CMK (cell line): ENCODE data around the gene FAM234A.

Source experiments
- DNase-seq: peaks from one replicate; pipeline ENCODE4 v3.0.0-alpha.2; 2010; ENCODE audit warnings: low read depth

FAM234A gene

DNA sequence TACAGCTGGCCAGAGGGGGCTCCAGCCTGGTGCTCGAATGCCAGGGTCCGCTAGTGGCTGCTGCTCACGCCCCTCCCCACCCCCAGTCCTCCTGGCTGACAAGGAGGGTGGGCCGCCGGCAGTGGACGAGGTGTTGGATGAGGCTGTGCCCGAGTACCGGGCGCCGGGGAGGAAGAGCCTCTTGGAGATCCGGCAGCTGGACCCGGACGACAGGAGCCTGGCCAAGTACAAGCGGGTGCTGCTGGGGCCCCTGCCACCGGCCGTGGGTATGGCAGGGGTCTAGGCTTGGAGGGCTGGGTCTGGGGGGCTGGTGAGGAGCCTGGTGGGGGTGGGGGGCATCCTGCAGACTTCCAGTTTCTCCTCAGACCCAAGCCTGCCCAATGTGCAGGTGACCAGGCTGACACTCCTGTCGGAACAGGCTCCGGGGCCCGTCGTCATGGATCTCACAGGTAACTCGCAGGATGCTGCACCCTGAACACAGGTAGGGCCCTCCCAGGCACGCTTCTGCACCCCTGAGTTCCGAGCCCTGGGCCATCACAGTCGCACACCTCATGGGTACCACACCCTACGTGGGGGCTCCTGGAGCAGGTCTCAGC, 47.1 kb downstream of the FAM234A start:
- DNase-seq: no peak

DNA sequence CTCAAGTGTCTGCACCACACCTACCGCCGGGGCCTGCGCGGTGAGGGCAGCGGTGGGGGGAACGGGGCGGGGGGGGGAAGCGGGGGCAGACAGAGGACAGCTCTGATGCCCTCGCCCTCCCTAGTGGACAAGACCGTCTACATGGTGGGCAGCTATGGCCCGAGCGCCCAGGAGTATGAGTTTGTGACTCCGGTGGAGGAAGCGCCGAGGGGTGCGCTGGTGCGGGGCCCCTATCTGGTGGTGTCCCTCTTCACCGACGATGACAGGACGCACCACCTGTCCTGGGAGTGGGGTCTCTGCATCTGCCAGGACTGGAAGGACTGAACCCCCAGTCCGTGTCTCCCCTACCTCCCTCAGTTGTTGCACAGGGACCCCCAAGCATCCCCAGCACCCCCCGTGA, 47.9 kb downstream of the FAM234A start:
- DNase-seq: no peak

DNA sequence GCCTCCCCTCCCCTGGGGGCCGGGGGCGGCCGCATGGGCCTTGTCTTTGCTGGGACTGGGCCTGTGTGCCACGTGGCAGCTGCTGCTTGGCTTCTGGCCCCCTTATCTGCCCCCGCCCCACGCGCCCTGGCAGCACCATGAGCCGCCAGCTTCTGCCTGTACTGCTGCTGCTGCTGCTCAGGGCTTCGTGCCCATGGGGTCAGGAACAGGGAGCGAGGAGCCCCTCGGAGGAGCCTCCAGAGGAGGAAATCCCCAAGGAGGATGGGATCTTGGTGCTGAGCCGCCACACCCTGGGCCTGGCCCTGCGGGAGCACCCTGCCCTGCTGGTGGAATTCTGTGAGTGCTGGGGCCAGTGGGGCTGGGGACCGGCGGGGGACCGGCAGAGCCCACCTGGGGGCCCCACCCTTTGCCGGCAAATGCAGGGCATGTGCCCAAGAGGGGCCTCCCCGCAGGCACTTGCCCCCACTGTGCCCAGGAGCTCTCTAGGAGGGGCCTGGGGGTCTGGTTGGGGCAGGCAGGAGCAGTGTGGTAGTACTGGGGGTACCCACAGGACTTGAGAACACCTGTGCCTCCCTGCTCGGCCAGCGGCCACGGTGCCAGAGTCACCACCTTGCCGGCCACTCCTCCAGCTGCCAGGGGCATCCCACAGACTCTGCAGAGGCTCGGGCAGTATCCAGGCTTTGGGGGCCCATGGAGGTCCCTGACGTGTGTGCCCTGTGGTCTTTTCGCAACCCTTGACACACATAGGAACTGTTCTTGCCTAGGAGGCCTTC, 48.6 kb downstream of the FAM234A start, which contains the start of gene PDIA2:
Gene PDIA2, plus strand, starts transcription at position 132 of the 773 bp plus-strand sequence. Its CDS starts 6 bp downstream, at position 138.
- no peak for DNase-seq

DNA sequence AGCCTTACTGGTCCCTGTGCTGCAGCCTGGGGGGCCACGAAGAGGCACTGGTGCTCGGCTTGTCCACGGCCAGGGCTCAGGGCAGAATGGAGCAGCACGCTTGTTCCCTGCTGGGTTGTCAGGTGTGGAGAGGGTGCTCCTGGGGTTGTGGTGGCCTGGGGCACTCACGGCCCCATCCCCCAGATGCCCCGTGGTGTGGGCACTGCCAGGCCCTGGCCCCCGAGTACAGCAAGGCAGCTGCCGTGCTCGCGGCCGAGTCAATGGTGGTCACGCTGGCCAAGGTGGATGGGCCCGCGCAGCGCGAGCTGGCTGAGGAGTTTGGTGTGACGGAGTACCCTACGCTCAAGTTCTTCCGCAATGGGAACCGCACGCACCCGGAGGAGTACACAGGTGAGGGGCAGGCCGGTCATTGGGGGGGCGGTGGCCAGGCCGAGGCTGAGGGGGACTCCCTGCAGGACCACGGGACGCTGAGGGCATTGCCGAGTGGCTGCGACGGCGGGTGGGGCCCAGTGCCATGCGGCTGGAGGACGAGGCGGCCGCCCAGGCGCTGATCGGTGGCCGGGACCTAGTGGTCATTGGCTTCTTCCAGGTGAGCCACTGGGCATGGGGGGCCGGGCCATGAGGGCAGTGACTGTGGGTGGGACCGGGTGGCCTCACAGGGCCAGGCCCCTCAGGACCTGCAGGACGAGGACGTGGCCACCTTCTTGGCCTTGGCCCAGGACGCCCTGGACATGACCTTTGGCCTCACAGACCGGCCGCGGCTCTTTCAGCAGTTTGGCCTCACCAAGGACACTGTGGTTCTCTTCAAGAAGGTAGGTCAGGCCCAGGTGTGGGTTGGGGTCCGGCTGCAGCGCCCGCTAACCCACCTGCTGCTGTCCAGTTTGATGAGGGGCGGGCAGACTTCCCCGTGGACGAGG, 49.8 kb downstream of the FAM234A start:
- DNase-seq: no peak

DNA sequence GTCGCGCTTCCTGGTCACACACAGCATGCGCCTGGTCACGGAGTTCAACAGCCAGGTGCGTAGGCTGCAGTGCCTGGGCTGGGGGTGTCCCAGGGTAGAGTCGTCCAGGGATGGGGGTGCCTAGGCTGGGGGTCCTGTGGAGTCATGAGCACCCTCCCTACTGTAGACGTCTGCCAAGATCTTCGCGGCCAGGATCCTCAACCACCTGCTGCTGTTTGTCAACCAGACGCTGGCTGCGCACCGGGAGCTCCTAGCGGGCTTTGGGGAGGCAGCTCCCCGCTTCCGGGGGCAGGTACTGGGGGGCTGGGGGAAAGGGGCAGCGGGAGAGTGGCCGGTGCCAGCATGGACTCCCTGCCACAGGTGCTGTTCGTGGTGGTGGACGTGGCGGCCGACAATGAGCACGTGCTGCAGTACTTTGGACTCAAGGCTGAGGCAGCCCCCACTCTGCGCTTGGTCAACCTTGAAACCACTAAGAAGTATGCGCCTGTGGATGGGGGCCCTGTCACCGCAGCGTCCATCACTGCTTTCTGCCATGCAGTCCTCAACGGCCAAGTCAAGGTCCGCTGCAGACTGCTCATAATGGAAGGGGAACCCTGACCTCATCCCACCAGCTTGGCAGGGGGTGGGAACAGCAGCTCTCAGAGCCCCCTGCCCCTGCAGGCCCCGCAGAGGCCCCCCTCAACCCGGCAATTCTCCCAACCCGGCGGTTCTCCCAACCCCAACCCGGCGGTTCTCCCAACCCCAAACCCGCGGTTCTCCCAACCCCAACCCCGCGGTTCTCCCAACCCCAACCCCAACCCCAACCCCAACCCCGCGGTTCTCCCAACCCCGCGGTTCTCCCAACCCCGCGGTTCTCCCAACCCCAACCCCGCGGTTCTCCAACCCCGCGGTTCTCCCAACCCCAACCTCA, 50.8 kb downstream of the FAM234A start:
- no peak for DNase-seq

DNA sequence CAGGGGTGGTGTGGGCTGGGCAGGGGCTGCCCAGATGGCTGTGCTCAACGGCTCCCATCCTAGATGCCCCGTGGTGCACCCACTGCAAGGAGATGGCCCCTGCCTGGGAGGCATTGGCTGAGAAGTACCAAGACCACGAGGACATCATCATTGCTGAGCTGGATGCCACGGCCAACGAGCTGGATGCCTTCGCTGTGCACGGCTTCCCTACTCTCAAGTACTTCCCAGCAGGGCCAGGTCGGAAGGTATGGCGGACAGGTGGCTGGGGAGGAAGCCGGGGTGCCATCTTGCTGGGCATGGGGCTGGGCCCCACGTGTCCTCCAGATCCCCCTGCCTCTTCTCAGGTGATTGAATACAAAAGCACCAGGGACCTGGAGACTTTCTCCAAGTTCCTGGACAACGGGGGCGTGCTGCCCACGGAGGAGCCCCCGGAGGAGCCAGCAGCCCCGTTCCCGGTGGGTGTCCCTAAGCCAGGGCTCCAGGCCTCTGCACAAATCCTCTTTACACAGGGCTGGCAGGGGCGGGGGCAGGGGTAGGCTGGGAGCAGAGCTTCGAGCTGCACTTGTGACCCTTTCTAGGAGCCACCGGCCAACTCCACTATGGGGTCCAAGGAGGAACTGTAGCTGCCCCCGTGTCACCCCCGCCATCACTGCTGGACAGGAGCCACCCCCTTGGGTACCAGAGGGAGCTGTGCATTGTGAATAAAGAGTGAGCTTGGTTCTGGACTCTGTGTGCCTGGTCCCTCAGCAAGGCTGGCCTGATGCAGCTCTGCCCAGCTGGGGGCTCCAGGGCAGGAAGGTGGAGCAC, 52.1 kb downstream of the FAM234A start:
- no peak for DNase-seq

DNA sequence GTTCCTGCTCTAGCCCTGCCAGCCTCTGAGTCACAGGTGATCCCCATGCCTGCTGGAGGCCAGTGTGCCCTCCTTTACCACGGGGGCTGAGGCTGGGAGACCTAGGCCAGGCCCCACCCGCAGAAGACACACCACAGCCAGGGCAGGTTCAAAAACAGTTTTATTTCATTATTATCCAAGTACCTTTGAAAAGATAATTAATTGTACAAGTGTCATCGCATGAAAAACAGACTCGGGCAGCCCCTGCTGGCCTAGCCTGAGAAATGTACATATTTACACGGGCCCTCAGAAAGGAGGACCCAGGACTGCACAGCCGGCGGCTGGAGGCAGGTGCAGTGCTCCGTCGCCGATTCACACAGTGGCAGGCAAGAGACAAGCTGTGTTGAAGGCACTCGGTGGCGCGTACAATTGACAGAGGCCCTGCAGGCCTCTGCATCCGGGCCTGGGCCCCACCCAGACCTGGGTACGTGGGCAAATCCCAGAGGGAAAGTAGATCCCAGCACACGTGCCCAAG, 52.7 kb downstream of the FAM234A start:
- no peak for DNase-seq

DNA sequence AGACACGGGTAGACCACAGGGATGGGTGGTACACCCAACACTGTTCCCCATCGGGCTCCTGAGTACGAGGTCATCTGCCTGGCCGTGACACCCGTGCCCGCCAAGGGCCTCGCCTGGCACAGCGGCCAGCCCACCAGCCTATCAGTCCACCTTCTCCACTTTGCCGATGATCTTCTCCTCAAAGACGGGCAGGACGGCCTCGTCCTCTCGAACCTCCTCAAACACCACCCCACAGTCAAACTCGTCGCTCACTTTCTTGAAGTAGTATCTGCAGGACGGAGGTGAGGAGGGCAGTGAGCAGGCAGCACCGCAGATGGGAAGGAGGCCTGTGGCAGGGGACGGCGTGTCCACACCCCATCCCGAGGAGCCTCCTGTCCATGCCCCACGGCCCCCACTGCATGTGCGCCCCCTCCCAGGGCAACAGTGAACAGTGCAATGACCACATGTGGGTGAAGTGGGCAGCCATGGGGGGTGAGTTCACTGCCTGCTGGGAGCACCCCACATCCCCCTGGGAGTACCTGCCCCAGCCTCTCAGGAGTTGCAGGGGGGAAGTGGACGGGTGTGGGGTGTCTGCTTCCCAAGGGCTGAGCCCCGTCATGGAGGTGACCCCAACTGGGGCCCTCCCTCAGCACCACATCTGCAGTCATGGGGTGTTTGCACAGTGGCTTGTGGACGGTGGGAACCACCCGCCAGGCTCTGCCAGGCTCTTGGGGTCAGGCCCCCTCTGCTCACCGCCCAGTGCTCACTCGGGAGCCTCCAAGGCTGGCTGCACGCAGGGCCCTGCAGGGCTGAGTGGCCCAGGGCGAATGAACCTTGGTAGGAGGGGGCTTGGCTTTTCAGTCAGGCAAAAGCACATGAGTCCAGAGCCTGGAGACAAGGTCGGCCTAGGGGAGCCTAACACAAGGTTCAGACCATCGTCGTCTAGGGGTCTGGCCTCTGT, 53.6 kb downstream of the FAM234A start:
- DNase-seq: no peak

DNA sequence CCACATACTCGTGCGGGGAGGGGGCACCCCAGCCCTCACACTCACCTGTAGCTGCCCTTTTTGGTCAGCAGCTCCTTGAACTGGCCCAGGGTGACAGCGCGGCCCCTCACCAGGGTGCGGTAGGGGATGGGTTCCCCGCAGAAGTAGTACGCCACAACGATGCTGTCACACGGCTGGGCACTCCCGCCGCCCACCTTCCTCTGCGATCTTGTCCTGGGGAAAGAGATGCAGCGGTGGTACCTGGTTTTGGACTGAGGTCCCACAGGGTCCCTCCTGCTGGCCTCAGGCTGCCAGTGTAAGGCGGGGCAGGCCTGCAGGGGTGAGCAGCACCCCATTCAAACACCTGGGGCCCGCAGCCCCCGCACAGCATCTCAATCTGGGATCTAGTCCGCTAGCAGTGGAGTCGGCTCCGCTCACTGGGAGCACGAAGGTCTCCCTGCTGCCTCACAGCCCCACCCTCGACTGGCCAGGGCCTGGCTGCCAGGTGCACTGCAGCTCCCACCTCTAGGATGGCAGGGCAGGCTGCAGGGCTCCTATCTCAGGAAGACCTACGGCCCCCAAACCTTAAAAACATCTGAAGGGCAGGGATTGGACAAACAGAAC, 54.9 kb downstream of the FAM234A start:
- no peak for DNase-seq

DNA sequence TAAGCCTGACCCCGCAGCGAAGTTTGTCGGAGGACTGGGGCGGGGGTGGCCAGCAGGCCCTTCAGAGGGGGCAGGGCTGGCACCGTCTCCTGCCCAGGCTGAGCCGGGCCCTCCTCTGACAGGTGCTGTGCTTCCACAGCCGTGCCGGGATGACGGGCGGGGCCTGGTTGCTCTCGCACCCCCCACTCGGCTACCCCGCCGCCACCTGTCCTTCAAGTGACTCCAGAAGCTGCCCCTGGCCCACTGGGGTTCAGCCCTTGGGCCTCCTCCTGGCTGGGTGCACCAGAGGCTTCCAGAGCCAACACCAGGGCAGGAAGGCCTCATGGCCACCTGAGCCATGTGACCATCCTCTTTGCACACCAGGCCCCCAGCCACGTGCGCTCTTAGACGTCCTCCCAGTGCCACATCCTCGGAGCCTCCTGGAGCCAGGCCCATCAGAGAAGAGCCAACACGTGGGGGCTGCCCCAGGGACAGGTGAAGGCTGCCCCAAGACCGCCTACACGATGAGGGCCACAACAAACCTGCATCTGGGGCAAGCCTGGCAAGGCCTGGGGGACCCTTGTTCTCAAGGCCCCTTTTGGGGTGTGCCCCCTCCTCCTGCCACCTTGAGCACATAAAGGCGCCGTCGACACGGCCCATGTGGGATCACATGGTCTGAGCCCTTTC, 55.5 kb downstream of the FAM234A start:
- no peak for DNase-seq

DNA sequence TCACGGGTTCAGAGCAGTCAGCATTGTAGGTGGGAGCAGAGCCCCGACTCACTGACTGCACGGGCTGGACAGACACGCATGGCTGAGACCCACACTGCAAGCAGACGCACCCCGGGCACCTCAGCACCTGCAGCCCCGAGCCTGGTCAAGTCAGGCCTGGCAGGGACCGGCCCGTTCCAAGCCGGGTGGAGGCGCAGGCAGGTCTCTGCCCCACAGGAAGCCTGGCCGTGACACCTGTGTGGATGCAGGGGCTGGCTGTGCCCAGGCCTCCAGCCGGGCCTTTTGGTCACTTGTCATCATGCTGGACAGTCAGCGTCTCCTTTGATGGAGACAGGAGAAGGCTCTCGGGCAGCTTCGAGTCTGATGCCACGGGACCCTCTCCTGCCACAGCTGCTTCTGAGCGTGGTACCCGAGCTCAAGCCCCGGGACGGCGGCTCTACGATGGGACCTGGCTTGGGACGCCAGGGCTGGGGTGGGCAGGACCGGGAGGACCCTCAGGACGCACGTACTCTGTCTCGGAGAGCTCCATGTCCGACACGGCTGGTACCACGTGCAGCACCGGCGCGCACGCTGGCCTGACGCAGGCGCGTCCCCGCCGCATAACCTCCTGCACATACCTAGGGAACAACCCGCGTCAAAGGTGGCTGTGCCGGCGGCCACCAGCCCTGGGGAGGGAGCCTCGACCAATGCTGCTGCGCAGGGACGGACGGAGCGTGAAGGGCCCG, 56.2 kb downstream of the FAM234A start:
- DNase-seq: no peak

DNA sequence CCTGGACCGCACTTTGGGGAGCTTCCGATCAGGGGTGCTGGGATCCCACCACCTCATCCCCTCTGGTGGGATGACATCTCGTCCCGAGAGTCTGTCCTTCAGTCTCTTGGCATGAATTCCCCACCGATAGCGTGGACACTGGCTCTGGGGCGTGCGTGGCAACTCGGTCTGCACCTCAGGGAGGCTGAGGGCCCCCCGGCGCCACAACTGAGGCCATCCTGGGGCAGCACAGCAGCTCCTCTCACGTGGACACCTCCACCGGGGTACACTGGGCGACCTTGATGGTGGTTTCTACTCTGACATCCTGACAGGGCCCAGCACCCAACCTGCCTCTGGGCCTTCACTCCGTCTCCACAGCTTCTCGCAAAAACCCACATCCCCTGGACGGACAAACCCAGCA, 56.9 kb downstream of the FAM234A start:
- DNase-seq: no peak

DNA sequence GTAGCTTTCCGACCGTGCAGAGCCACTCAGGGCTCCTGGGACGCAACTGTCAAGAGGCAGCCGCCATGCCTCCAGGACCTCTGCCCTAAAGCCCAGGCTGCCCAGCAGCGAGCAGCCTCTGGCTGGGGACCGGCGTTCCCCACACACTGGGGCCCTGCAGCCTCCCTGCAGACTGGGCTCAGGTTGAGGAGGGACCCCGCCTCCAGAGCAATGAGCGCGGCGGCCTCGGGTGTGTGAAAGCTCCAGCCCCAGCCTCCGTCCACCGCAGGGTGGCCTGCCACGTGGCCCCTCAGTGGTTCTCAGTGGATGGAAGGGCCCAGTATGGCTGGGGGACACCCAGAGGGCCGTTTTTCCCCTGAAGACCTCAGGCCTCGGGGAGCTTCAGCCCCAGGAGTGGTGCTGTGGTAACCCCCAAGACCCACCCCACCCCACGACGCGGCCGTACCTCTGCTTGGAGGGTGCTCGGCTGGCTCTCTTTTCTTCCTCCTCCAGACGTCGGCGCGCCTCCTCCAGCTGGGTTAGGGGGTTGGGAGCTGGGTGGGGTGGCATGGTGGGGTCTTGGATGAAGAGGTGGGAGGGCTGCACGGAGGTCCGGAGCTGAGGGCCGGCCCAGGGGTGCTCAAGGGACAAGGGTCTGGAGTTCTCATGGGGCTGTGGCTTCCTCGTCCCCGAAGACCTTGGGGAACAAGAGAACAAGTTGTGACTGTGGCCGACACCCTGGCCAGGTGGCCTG, 58.6 kb downstream of the FAM234A start:
- no peak for DNase-seq

DNA sequence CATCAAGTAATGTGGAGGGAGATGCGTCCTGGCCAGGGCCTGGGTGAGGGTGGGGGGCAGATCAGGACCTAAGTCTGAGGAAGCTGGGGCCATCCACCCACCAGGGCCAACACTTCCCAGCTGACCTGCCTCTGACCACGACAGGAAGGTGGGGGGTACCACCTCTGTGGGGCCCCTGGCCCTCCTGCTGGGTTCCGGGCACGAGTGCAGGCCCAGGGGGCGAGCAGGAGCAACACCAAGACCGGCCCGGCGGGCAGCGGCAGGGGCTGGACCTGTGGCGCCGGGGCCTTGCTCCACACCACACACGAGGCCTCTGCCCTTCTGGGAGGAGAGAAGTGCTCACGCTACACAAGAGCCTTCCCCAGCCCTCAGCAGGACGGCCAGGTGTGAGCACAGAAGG, 61.7 kb downstream of the FAM234A start:
- no peak for DNase-seq

DNA sequence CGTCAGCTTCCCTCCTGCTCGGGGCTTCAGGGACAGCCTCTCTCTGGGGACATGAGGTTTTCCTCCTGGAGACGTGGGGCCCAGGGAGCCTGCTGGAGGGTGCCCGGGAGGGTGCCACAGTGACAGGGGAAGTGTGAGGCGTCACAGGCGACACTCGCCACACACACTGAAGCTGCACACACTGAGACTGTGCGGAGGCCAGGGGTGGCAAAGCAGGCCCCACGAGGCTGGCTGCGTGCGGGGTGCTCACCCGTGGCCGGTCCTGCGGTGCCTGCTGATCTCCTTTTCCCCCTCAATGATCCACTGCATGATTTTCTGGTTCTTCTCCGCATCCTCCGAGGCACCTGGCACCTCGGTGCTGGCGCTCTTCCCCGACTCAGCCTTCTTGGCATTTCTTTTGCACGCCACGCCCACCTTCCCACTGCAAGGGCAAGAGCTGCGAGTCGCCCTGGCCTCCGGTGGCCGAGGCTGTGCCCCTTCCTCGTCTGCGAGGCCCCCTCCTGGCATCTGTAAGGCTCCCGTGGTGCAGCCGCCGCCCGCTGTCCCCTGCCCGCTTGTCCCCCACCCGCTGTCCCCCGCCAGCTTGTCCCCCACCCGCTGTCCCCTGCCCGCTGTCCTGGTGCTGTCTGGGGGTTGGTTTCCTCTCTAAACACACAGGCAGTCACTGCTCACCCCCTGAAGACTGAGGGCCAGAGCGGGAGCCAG, 62.3 kb downstream of the FAM234A start:
- no peak for DNase-seq

DNA sequence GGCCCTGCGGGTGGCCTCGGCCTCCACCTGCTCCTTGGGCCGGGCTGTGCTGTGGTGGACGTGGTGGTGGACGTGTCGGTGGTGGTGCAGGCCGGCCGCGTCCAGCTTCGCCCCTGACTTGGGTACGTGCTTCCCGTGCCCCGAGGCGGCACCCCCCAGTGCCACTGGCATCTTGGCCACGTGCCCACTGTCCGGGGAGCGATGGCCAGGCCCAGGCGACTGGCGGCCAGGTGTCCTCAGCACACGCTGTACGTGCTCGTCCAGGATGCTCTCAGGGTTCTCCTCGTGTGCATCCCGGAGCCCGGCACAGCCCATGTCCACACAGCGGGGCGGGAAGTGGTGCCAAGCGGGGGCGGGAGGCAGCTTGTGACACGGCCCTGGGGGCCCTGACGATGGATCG, 63.2 kb downstream of the FAM234A start:
- DNase-seq: no peak
